Liver (tissue), 9 donors: ENCODE results near the gene USP40. TPM values are rescaled to one million over a fixed set of nuclear protein-coding genes. Genes with fewer than 3 reads are reported as not detected.
A peak's percentile ranks its signal among the peaks of the same experiment; 100 is the strongest.

Experiments used
- DNase-seq: peaks from one replicate; pipeline ENCODE4 v3.0.0-alpha.2; 2017; ENCODE audit warnings: low spot score
- H3K27ac ChIP-seq, 2 donors: one replicate each; pipeline ENCODE4 v1.7.0; 2013; ENCODE audit warnings: inconsistent platforms in 2 of 2, low read length in 2 of 2, control low read depth in 1 of 2, low read depth in 1 of 2, mild to moderate bottlenecking in 1 of 2
- H3K27me3 ChIP-seq, 4 donors: one replicate each; pipeline versions ENCODE4 v1.6.1 to v1.7.0; 2013; ENCODE audit warnings: low read length in 3 of 4, inconsistent platforms in 1 of 4, mild to moderate bottlenecking in 1 of 4, moderate library complexity in 1 of 4; ENCODE audit not compliant: control insufficient read depth in 4 of 4, insufficient read depth in 4 of 4
- H3K36me3 ChIP-seq, 4 donors: one replicate each; pipeline versions ENCODE4 v1.6.1 to v1.7.0; 2013; ENCODE audit warnings: low read length in 3 of 4, mild to moderate bottlenecking in 3 of 4, low read depth in 1 of 4, moderate library complexity in 1 of 4; ENCODE audit not compliant: control insufficient read depth in 4 of 4, insufficient read depth in 3 of 4
- H3K4me1 ChIP-seq, 4 donors: one replicate each; pipeline versions ENCODE4 v1.6.1 to v1.7.0; 2013; ENCODE audit warnings: low read length in 3 of 4, mild to moderate bottlenecking in 3 of 4, moderate library complexity in 1 of 4; ENCODE audit not compliant: control insufficient read depth in 4 of 4, insufficient read depth in 4 of 4
- H3K4me3 ChIP-seq, 3 donors: one replicate each; pipeline versions ENCODE4 v1.6.1 to v1.7.0; 2013; ENCODE audit warnings: low read length in 3 of 3, control low read depth in 1 of 3, low read depth in 1 of 3, mild to moderate bottlenecking in 1 of 3
- H3K9ac ChIP-seq, 2 donors: one replicate each; pipeline ENCODE4 v1.7.0; 2013; ENCODE audit warnings: low read length in 2 of 2, mild to moderate bottlenecking in 2 of 2, moderate library complexity in 2 of 2, control low read depth in 1 of 2, low read depth in 1 of 2
- H3K9me3 ChIP-seq, 4 donors: one replicate each; pipeline versions ENCODE4 v1.6.1 to v1.7.0; 2013; ENCODE audit warnings: low read length in 3 of 4; ENCODE audit not compliant: control insufficient read depth in 4 of 4
- FOXA1 ChIP-seq: IDR thresholded peaks from 2 replicates; pipeline ENCODE4 v1.6.1; 2016; ENCODE audit warnings: antibody characterized with exemption
- FOXA2 ChIP-seq: IDR thresholded peaks from 2 replicates; pipeline ENCODE4 v1.6.1; 2016; ENCODE audit warnings: antibody characterized with exemption
- GABPA ChIP-seq, 2 donors: IDR thresholded peaks in 1 of 2; conservative IDR thresholded peaks in 1 of 2; 2 replicates each; pipeline ENCODE4 v1.6.1; 2016; ENCODE audit warnings: antibody characterized with exemption in 2 of 2, mild to moderate bottlenecking in 1 of 2, moderate library complexity in 1 of 2
- HNF4G ChIP-seq: IDR thresholded peaks from 2 replicates; pipeline ENCODE4 v1.6.1; 2016; ENCODE audit warnings: antibody characterized with exemption
- JUND ChIP-seq, 2 donors: IDR thresholded peaks; 2 replicates each; pipeline ENCODE4 v1.6.1; 2016; ENCODE audit warnings: antibody characterized with exemption in 2 of 2
- RAD21 ChIP-seq, 2 donors: IDR thresholded peaks; 2 replicates each; pipeline ENCODE4 v1.6.1; 2016; ENCODE audit warnings: antibody characterized with exemption in 2 of 2, mild to moderate bottlenecking in 2 of 2
- RXRA ChIP-seq, 2 donors: IDR thresholded peaks; 2 replicates each; pipeline ENCODE4 v1.6.1; 2017 to 2018; ENCODE audit warnings: antibody characterized with exemption in 2 of 2, mild to moderate bottlenecking in 1 of 2
- YY1 ChIP-seq: IDR thresholded peaks from 2 replicates; pipeline ENCODE4 v1.6.1; 2016; ENCODE audit warnings: antibody characterized with exemption, mild to moderate bottlenecking
- WGBS: extraction: QIAGEN DNeasy Blood & Tissue Kit; methylation state at CpG from one replicate; pipeline ENCODE4 v1.1.7; 2013; 5-methylcytosine and 5-hydroxymethylcytosine counted together
- polyA plus RNA-seq, 2 donors: library from polyadenylated mRNA; stranded (reverse) in 1 of 2; unstranded in 1 of 2; fragments of 200-250 nt in 1 of 2; fragments of >200 nt in 1 of 2; fragmentation: Nextera tagmentation in 1 of 2; extraction: Ambion mirVana in 1 of 2; gene quantifications; one replicate each; pipeline versions ENCODE4 v1.2.1 to v1.2.3, GENCODE V29; 2013 to 2015
- total RNA-seq, 2 donors: library from RNA; depleted of rRNA; stranded (reverse); fragments of >200 nt; gene quantifications; one replicate each; pipeline ENCODE4 v1.2.3, GENCODE V29; 2014
- TF ChIP-seq, protein P1 (sequence below): fragments of 150-350 bp; IDR thresholded peaks from 2 replicates; pipeline ENCODE4 v1.5.1; 2017; ENCODE audit warnings: improper control_type of control experiment, low read depth, low read length; ENCODE audit not compliant: missing input control
- TF ChIP-seq, protein P2 (sequence below): IDR thresholded peaks from 2 replicates; pipeline ENCODE4 v1.6.1; 2016; ENCODE audit warnings: antibody characterized with exemption, mild to moderate bottlenecking
- TF ChIP-seq, protein P3 (sequence below): IDR thresholded peaks from 2 replicates; pipeline ENCODE4 v1.6.1; 2016; ENCODE audit warnings: antibody characterized with exemption
- donor health status: healthy.
- donor health status: healthy.
- donor health status: healthy.
- donor health status: healthy.
- donor health status: healthy.

The USP40 gene
- total and polyA plus RNA-seq, 4 donors: 12.0 to 29.0 (median 17.1) TPM

DNA sequence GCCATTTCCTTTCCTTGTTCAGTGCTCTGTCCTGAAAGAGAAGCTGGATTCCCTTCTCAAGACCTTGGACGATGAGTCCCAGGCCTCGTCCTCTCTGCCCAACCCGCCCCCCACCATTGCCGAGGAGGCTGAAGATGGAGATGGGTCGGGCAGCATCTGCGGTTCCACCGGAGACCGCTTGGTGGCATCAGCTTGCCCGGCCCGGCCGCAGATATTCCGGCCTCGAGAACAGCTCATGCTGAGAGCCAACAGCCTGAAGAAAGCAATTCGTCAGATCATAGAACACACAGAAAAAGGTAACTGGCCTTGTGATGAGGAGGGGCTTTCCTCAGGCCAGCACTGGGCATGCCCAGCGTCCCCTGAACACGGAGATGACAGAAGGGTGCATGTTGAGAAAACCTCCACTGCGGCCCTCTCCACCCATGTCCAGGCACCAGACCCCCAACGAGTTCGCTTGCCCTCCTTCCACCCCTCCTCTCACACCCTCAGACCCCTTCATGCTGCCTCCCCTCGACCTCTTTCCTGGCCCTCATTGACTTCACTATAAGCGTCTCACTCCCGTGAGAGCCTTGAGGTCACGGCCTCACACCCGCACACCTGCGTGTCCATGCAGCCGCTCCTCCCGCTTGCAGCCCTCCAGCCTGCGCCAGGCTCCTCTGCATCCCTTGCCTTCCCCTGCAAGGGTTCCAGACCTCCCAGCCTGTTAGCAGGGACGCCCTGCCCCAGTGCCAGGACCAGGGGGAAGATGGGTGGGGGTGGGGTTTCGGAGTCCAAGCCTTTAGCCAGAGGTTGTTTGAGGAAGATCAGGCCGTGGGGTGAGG is 117.3 kb downstream of the USP40 start:
- no peaks in the 10 kb centered on the region for H3K27me3 ChIP-seq
- H3K36me3 ChIP-seq: peaks cover 11 to 75% (median 44%) of the 10 kb centered on the region in 4 donors
- no peaks in the 10 kb centered on the region for H3K4me1 ChIP-seq
- DNase-seq: no peak
- H3K4me3 ChIP-seq: no peak overlapping the region
- 83% methylated on average over 31 of the region's 31 CpGs for WGBS
- no peak overlapping the region for H3K27ac ChIP-seq
- no peaks in the 10 kb centered on the region for H3K9me3 ChIP-seq
- TF ChIP-seq, protein P1, sequence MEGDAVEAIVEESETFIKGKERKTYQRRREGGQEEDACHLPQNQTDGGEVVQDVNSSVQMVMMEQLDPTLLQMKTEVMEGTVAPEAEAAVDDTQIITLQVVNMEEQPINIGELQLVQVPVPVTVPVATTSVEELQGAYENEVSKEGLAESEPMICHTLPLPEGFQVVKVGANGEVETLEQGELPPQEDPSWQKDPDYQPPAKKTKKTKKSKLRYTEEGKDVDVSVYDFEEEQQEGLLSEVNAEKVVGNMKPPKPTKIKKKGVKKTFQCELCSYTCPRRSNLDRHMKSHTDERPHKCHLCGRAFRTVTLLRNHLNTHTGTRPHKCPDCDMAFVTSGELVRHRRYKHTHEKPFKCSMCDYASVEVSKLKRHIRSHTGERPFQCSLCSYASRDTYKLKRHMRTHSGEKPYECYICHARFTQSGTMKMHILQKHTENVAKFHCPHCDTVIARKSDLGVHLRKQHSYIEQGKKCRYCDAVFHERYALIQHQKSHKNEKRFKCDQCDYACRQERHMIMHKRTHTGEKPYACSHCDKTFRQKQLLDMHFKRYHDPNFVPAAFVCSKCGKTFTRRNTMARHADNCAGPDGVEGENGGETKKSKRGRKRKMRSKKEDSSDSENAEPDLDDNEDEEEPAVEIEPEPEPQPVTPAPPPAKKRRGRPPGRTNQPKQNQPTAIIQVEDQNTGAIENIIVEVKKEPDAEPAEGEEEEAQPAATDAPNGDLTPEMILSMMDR: peak; percentile 40
- no peak for TF ChIP-seq HNF4G
- TF ChIP-seq FOXA2: no peak
- peak in 1 of 2 donors; percentile 72 for TF ChIP-seq RAD21 (IDR thresholded peaks at IDR 0.05)
- TF ChIP-seq JUND (IDR thresholded peaks at IDR 0.05): no peak
- TF ChIP-seq FOXA1: no peak
- TF ChIP-seq, protein P2, sequence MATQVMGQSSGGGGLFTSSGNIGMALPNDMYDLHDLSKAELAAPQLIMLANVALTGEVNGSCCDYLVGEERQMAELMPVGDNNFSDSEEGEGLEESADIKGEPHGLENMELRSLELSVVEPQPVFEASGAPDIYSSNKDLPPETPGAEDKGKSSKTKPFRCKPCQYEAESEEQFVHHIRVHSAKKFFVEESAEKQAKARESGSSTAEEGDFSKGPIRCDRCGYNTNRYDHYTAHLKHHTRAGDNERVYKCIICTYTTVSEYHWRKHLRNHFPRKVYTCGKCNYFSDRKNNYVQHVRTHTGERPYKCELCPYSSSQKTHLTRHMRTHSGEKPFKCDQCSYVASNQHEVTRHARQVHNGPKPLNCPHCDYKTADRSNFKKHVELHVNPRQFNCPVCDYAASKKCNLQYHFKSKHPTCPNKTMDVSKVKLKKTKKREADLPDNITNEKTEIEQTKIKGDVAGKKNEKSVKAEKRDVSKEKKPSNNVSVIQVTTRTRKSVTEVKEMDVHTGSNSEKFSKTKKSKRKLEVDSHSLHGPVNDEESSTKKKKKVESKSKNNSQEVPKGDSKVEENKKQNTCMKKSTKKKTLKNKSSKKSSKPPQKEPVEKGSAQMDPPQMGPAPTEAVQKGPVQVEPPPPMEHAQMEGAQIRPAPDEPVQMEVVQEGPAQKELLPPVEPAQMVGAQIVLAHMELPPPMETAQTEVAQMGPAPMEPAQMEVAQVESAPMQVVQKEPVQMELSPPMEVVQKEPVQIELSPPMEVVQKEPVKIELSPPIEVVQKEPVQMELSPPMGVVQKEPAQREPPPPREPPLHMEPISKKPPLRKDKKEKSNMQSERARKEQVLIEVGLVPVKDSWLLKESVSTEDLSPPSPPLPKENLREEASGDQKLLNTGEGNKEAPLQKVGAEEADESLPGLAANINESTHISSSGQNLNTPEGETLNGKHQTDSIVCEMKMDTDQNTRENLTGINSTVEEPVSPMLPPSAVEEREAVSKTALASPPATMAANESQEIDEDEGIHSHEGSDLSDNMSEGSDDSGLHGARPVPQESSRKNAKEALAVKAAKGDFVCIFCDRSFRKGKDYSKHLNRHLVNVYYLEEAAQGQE: no peak
- no peak for TF ChIP-seq RXRA (IDR thresholded peaks at IDR 0.05)
- TF ChIP-seq GABPA (IDR thresholded peaks at IDR 0.05 in 1 of 2, conservative IDR thresholded peaks at IDR 0.05 in 1 of 2): no peak
- no peak overlapping the region for H3K9ac ChIP-seq

- no peaks in the 10 kb centered on the region for H3K4me1 ChIP-seq
- no peak overlapping the region for H3K9ac ChIP-seq
- H3K27me3 ChIP-seq: no peaks in the 10 kb centered on the region
- H3K27ac ChIP-seq: no peak overlapping the region
- TF ChIP-seq RAD21 (IDR thresholded peaks at IDR 0.05) (no peak), FOXA1 (no peak), JUND (IDR thresholded peaks at IDR 0.05) (no peak), YY1 (no peak)
- TF ChIP-seq, protein P2: no peak
- TF ChIP-seq, protein P3, sequence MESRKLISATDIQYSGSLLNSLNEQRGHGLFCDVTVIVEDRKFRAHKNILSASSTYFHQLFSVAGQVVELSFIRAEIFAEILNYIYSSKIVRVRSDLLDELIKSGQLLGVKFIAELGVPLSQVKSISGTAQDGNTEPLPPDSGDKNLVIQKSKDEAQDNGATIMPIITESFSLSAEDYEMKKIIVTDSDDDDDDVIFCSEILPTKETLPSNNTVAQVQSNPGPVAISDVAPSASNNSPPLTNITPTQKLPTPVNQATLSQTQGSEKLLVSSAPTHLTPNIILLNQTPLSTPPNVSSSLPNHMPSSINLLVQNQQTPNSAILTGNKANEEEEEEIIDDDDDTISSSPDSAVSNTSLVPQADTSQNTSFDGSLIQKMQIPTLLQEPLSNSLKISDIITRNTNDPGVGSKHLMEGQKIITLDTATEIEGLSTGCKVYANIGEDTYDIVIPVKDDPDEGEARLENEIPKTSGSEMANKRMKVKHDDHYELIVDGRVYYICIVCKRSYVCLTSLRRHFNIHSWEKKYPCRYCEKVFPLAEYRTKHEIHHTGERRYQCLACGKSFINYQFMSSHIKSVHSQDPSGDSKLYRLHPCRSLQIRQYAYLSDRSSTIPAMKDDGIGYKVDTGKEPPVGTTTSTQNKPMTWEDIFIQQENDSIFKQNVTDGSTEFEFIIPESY: no peak
- TF ChIP-seq, protein P1: no peak
- H3K36me3 ChIP-seq: peaks cover 7 to 68% (median 38%) of the 10 kb centered on the region in 4 donors
- WGBS: 90% methylated on average over 4 of the region's 4 CpGs
- no peaks in the 10 kb centered on the region for H3K9me3 ChIP-seq
- no peak for DNase-seq
- H3K4me3 ChIP-seq: no peak overlapping the region
Measured at GRCh38 chr2:233448575-233448974, 118.0 kb downstream of the USP40 start.
